Esophagus muscularis mucosa (tissue), 3 donors: ENCODE data around the gene TEX52.

Source experiments
- POLR2A ChIP-seq: fragments of 450-650 bp; IDR thresholded peaks from one replicate; pipeline ENCODE4 v1.6.1; 2017; ENCODE audit warnings: antibody characterized with exemption, moderate library complexity, mild to moderate bottlenecking, low read depth
- TF ChIP-seq, protein P1 (sequence below), 3 experiments: fragments of 200-600 bp in 2 of 3; fragments of 450-650 bp in 1 of 3; sonication (generic) in 2 of 3; IDR thresholded peaks; one replicate each; pipeline ENCODE4 v1.5.1; 2017 to 2019; ENCODE audit warnings: antibody characterized with exemption in 3 of 3, mild to moderate bottlenecking in 2 of 3, moderate library complexity in 1 of 3

DNA sequence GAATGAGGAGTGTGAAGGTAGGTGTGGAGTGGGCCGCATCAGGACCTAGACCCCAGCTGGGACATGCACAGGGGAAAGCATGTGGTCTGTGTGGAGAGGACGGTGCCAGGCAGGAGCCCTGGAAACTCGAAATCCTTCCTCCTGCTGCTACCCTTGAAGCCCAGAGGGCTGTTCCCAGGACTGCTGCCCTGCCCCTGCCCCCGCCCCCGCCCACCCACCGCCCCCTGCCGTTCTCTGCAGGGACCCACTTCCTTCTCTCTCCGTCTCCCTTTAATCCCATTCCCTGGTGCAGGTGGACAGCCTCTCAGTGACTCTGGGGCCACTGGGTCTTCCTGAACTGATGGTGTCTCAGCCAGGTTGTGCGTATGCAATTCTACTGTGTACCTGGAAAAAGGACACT is 36.4 kb downstream of the TEX52 start:
- no peak for TF ChIP-seq POLR2A
- TF ChIP-seq, protein P1, sequence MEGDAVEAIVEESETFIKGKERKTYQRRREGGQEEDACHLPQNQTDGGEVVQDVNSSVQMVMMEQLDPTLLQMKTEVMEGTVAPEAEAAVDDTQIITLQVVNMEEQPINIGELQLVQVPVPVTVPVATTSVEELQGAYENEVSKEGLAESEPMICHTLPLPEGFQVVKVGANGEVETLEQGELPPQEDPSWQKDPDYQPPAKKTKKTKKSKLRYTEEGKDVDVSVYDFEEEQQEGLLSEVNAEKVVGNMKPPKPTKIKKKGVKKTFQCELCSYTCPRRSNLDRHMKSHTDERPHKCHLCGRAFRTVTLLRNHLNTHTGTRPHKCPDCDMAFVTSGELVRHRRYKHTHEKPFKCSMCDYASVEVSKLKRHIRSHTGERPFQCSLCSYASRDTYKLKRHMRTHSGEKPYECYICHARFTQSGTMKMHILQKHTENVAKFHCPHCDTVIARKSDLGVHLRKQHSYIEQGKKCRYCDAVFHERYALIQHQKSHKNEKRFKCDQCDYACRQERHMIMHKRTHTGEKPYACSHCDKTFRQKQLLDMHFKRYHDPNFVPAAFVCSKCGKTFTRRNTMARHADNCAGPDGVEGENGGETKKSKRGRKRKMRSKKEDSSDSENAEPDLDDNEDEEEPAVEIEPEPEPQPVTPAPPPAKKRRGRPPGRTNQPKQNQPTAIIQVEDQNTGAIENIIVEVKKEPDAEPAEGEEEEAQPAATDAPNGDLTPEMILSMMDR (IDR thresholded peaks at IDR 0.05): no peak
